ENCODE results near the gene TMEM45A.
"Not testable (repeated sequence)": the region's sequence is repeated elsewhere in the genome, so short reads cannot be mapped to it uniquely, and the experiment has no call there.

The TMEM45A gene

DNA sequence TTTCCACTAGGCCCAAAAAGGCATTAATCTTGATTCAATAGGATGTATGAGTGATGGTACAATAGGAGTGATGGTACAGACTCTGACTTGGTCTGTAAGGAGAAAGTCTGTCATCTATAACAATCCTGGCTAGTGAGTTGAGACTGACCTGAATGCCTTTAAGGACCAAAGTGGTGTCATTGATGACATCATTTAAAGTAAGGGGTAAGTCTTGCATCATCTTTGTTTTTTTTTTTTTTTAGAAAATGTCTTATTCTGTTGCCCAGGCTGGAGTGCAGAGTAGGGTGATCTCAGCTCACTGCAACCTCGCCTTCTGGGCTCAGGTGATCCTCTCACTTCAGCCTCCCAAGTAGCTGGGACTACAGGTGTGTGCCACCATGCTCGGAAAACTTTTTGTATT, 5.6 kb upstream of the TMEM45A start:
- FAIRE-seq: no peak

GRCh38 chr3:100489118-100489517, 3.3 kb upstream of the TMEM45A start:
- FAIRE-seq: no peak

GRCh38 chr3:100496711-100497261, 4.4 kb downstream of the TMEM45A start:
- no peak for FAIRE-seq

DNA sequence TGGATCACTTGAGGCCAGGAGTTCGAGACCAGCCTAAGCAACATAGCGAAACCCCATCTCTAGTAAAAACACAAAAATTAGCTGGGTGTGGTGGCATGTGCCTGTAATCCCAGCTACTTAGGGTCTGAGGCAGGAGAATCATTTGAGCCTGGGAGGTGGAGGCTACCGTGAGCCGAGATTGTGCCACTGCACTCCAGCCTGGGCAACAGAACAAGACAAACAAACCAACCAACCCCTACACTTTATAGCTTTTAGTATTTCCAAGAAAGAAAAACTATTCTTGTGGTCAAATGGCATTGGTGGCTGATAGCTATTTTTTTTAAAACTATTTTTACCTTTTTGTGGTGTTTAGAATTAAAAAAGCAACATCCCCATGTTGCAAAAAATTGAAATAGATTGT, 7.2 kb downstream of the TMEM45A start:
- FAIRE-seq: no peak

- FAIRE-seq: no peak
These were observed 8.0 kb downstream of the TMEM45A start for GRCh38 chr3:100500320-100500880.

GRCh38 chr3:100503448-100503847, 11.0 kb downstream of the TMEM45A start:
- no peak for FAIRE-seq

DNA sequence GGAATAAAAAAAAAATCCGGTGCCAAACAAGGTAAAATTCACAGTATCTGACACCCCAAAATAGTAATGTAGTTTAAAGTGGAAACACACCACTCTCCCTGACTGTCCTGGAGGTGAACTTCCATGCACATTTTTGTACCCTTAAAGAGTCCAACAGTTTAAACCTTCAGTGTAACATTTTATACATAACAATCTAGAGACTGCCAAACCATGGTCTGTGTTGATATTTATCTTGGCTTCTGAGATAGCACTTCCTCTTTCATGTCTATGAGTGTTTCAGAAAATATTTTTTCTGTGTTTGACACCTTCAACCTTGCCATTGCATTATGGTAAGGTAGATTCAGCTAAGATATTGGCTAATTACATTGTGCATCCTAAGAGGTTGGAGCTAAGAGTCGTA, 13.9 kb downstream of the TMEM45A start:
- FAIRE-seq: no peak

DNA sequence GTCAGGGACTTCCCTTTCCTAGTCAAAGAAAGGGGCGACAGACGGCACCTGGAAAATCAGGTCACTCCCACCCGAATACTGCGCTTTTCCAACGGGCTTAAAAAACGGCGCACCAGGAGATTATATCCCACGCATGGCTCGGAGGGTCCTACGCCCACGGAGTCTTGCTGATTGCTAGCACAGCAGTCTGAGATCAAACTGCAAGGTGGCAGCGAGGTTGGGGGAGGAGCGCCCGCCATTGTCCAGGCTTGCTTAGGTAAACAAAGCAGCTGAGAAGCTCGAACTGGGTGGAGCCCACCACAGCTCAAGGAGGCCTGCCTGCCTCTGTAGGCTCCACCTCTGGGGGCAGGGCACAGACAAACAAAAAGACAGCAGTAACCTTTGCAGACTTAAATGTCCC, 17.4 kb downstream of the TMEM45A start:
- not testable (repeated sequence) for FAIRE-seq

GRCh38 chr3:100516232-100516631, 23.8 kb downstream of the TMEM45A start:
- FAIRE-seq: no peak

GRCh38 chr3:100516838-100517237, 24.4 kb downstream of the TMEM45A start:
- FAIRE-seq: no peak

DNA sequence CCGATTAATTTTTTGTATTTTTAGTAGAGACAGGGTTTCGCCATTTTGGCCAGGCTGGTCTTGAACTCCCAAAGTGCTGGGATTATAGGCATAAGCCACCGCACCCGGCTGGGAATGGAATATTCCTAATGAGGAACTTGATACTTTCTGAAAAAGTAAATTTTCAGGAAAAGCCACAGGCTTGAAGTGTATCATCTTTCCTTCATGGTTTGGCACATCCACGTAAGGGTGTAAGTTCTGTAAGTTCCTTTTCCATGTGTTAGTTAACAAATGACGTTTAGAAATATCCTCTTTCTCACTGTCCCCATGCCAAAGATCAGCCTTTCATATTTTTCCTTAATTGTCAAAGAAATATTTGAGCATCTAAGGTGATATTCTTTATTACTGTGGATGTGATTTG, 24.9 kb downstream of the TMEM45A start:
- no peak for FAIRE-seq

GRCh38 chr3:100518244-100518643, 25.8 kb downstream of the TMEM45A start:
- no peak for FAIRE-seq

DNA sequence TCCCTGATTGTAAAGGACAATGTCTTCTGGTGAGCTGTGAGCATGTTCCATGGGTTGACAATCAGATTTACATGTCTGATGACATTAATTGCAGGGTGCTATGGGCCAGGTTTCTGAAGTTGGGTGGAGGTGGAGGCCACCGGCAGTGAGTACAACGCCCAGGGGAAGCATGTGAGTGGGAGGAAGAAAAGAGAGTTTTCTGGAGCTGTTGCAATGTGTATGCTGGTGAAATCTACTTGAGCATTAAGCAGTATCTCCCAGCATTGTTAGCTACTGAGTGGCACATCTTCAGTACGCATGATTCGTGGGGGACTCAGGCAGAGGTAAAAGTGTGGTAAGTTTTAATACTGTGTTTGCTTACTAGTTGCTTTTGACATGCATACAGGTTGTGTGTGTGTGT, 26.6 kb downstream of the TMEM45A start:
- FAIRE-seq: no peak

GRCh38 chr3:100521439-100521845, 29.0 kb downstream of the TMEM45A start:
- FAIRE-seq: no peak

GRCh38 chr3:100522125-100522524, 29.7 kb downstream of the TMEM45A start:
- FAIRE-seq: no peak

DNA sequence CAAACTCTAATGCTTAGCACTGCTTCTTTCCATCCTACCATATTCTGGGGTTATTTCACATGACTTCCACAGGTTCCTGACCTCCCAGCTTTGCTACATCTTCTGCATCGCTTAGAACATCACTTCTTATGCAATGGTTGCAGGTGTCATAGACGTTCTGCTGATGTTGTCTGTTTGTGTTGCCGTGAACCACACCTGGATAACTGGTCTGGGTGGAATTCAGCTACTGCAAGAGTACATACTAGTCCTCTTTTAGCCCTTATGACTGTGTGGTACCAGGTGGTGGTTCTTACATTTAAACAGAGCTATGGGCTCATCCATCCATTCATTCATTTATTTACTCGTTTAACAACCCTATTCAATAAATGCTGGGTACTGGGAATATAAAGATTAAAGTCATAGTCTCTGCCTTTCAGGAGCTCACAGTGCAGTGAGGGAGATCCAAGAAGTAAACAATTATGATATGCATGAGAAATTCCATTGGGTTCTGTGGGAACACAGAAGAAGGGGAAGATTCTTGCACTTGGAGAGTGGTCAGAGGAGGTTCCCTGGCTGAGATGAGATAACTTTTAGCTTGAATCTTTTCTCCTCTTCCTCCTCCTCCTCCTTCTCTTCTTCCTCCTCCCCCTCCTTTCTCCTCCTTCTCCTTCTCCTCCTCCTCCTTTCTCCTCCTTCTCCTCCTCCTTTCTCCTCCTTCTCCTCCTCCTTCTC, 30.8 kb downstream of the TMEM45A start:
- no peak for FAIRE-seq

- no peak for FAIRE-seq
These were observed 33.6 kb downstream of the TMEM45A start for GRCh38 chr3:100525753-100526612.

DNA sequence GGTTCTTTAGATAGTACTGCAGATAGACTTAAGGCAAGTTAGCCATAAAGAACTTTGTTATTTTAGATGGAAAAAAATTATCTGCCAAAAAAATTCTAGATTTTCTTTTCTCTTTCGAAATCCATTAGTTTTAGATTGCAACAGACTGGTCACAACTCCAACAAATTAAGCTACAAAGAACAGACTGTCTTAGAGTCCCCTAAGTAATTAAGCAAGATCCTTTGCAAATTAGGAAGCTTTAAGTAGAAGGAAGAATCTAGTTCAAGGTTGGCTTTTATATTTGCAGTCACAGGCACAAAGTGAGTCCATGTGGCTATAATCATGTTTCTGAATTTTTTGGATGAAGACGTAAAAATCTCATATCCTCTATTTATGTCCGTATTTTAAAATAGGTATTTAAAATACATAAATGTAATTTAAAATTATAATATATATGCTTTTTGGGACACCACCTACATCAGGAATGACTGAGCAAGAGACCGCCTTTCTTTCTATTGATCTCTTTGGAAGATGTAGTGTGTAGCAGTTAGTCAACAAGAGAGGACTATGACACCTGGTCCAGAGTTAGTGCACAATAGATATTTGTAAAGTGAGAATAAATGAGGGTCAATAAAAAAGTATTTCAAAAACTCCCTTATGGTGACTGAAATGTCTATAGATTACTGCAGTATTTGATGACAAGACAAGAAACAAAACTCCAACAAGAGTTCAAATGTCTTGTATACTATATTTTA, 34.4 kb downstream of the TMEM45A start:
- no peak for FAIRE-seq

GRCh38 chr3:100527347-100527735, 34.9 kb downstream of the TMEM45A start:
- FAIRE-seq: no peak

DNA sequence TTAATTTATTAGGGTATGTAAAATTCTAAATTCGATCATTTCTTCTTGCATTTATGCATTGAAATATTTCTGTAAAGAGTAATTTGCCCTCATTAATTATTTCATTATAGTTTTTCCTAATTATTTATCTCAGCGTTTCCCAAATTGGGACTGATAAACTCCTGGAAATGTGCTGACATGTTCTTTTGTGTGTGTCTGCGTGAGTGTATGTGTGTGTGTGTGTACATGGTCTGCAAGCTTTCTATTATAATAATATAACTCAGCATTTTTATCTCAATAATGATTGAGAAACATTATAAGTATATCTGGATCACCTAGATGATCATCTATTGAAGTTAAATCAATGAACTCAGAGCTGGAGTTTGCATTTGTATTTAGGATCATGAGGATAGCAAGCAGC, 38.7 kb downstream of the TMEM45A start:
- FAIRE-seq: no peak

GRCh38 chr3:100532411-100532810, 40.0 kb downstream of the TMEM45A start:
- no peak for FAIRE-seq

DNA sequence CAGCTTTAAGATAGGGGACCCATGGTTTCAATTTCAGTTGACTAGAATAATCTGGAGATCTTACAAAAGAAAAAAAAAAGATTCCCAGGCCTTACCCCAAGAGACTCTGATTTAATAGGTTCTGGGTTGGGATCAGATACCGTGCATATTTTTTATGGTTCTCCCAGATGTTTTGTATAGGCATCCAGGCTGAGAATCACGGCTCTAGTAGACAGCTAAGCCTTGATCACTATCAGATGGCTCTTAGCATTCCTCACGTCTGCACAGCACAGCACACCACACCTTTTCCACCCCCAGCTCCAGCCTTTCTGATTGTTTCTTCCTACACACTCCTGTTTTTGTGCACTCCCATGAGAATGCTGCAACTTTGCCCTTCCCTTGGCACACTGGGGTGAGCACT, 40.8 kb downstream of the TMEM45A start:
- no peak for FAIRE-seq

DNA sequence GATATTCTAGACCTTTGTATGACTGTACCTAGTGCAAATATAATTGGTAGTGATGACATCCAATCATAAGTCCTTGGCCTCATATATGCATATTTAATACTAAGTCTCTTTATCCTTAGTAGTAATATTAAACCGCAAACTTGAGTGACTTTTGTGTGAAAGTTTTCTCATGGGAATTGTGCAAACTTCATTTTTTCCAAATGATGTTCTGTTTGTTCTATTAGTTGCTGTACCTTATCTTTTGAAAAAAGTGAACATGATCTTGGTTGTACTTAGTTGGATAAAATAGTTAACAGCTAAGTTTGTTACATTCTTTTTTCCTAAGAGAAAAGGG, 43.2 kb downstream of the TMEM45A start:
- no peak for FAIRE-seq
